Activated naive CD4-positive, alpha-beta T cell treated with anti-CD3 and anti-CD28 coated beads, Interleukin-2, amount 50 U/mL, for 24 hours (primary cell): ENCODE results near the gene RPS6KB2.

Experiments used
- H3K27ac Mint-ChIP-seq: one replicate; pipeline ENCODE4 v1.8.0; 2021; ENCODE audit warnings: mild to moderate bottlenecking, mixed read lengths
- H3K27me3 Mint-ChIP-seq: one replicate; pipeline ENCODE4 v1.8.0; 2021; ENCODE audit warnings: mixed read lengths
- H3K36me3 Mint-ChIP-seq: one replicate; pipeline ENCODE4 v1.8.0; 2021; ENCODE audit warnings: mixed read lengths
- H3K4me1 Mint-ChIP-seq: one replicate; pipeline ENCODE4 v1.8.0; 2021; ENCODE audit warnings: mixed read lengths
- H3K4me3 Mint-ChIP-seq: one replicate; pipeline ENCODE4 v1.8.0; 2021; ENCODE audit warnings: mild to moderate bottlenecking, mixed read lengths
- H3K9me3 Mint-ChIP-seq: one replicate; pipeline ENCODE4 v1.8.0; 2021; ENCODE audit warnings: mixed read lengths

Gene RPS6KB2

DNA sequence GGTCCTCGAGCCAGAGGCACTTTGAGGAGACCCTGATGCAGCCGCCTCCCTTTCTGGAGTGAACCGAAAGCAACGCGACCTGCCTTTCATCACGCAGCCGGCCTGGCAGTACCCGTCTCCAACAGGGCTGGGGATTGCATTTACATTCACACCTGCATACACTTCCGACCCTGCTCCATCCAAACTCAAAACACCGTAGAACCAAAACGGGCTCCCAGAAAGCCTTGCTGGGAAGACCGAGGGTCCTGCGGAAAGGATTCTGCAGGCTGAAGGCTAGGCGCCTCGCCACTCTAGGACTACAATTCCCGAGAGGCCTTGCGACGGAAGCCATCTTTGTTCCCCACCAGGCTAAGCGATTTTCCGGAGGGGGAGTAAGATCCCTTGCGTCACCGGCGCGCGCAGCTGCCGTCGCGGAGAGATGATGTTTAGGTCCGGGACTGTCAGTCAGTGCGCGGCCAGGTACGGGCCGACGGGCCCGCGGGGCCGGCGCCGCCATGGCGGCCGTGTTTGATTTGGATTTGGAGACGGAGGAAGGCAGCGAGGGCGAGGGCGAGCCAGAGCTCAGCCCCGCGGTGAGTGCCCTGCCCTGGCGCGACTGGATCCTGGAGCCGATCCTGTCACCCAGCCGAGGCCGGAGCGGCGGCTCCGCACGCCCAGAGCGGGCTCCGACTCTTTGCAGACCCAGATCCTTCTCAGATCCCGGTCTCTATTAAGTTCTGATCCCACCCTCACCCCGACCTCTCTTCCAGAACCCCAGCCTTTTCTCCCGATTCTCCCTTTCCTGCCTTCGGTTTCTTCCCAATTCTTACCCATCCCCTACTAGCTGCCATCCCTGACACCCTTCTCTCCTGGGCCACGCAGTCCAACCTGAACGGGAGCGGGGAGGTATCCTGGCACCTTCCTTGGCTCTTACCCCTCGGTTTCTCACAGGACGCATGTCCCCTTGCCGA lies at the start of gene RPS6KB2:
Gene RPS6KB2 (plus strand): TSS at position 443 of the 950 bp plus-strand sequence. CDS start 52 bp downstream, at position 495.
- peaks cover 7% of the 10 kb centered on the region for H3K36me3 Mint-ChIP-seq
- H3K27me3 Mint-ChIP-seq: no peaks in the 10 kb centered on the region
- H3K27ac Mint-ChIP-seq: peak within 1 kb of the TSS; percentile 98
- H3K4me1 Mint-ChIP-seq: peaks cover 37% of the 10 kb centered on the region
- peak within 1 kb of the TSS; percentile 96 for H3K4me3 Mint-ChIP-seq
- no peaks in the 10 kb centered on the region for H3K9me3 Mint-ChIP-seq

DNA sequence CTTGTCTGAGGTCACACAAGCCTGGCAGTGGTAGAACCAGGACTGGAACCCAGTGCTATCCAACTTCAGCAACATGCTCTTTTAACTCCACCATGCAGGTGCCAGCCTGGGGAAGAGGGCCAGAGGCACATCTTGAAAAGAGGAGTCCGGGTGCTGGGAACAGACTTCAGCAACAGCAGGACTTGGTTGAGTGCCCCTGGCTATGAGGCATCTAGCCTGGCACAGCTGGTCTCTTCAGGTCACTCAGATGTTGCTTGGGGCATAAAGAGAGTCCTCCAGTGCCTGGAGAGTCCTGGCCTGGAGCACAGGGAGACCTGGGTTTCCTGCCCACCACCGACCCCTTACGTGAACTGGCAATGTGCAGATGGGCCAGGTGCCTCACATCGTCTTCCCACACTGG lies 49.8 kb upstream of the RPS6KB2 start:
- H3K9me3 Mint-ChIP-seq: no peaks in the 10 kb centered on the region
- peaks cover 14% of the 10 kb centered on the region for H3K4me1 Mint-ChIP-seq
- H3K27me3 Mint-ChIP-seq: peaks cover 4% of the 10 kb centered on the region
- H3K27ac Mint-ChIP-seq: no peak overlapping the region
- H3K4me3 Mint-ChIP-seq: no peak overlapping the region
- H3K36me3 Mint-ChIP-seq: no peaks in the 10 kb centered on the region

DNA sequence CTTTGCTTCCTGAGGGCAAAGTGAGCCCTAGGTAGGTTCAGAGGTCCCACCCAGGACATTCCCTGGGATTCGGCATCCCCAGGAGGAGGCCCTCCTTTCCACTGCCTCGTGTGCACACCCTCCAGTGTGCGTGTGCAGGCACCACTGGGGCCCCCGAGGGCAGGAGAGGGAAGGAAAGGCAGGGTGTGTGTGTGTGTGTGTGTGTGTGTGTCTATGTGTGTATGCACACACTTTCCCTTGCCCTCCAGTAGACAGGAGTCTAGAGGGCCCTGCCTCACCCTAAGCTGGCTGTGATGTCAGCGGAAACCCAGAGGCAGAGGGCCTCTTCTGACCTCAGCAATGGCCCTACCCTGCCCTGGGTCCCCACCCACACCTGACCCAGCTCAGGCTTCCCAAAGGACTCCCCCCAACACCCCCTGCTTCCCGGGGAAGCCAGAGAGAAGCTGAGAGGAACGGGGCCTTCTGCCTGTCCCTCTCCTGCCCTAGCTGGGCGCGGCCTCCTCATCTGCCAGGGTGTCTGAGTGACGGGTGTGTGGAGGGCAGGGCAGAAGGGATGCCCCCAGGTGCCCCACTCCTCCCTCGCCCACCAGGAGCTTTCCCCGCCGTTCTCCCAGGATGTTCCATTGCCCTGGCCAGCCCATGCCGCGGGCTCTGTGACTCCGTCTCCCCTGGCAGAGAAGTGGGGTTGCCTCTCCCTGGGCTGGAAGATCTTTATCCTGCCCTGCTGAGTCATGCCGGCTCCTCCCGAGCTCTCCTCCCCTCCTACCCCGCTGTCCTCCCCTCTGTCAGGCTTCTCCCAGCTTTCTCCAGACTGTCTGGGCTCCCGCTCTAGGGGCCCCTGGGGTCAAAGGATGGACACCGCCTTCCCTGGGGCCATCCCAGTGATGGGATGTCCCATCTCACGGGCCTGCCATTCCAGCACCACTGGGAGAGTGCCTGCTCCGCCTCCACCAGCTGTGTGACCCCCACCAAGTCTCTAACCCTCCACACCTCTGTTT lies 48.9 kb upstream of the RPS6KB2 start:
- no peaks in the 10 kb centered on the region for H3K9me3 Mint-ChIP-seq
- no peak overlapping the region for H3K4me3 Mint-ChIP-seq
- H3K27me3 Mint-ChIP-seq: peaks cover under 1% of the 10 kb centered on the region
- peaks cover 8% of the 10 kb centered on the region for H3K4me1 Mint-ChIP-seq
- no peaks in the 10 kb centered on the region for H3K36me3 Mint-ChIP-seq
- no peak overlapping the region for H3K27ac Mint-ChIP-seq

DNA sequence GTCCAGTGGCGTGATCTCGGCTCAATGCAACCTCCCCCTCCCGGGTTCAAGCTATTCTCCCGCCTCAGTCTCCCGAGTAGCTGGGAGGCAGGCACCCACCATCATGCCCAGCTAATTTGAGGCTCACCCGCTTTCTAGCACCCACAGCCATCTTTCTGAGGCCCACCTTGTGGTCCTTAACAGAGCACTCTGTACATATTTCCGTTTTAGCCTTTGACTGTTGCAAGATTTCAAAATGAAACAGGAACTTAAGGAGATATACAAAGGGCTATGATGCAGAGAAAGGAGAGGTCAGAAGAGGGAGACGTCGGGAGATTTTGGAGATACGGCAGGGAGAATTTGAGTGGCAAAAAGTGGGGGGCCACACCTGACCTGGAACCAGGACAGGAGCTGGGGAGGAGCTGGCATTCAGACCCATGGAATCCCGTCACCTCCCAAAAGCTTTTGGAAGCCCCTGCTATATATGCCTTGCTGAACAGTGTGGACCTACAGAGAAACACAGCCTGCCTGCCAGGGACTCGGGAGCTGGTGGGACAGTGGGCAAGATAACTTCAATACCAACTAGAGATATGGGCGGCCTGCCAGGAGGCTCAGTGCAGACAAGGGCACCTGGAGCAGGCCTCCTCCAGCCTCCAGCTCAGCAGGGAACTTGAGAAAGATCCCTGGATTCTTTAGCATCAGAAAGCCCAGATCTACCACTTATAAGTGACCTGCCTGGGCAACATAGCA lies 46.9 kb upstream of the RPS6KB2 start:
- no peak overlapping the region for H3K27ac Mint-ChIP-seq
- no peaks in the 10 kb centered on the region for H3K27me3 Mint-ChIP-seq
- peaks cover 4% of the 10 kb centered on the region for H3K4me1 Mint-ChIP-seq
- no peaks in the 10 kb centered on the region for H3K36me3 Mint-ChIP-seq
- H3K9me3 Mint-ChIP-seq: no peaks in the 10 kb centered on the region
- H3K4me3 Mint-ChIP-seq: no peak overlapping the region

DNA sequence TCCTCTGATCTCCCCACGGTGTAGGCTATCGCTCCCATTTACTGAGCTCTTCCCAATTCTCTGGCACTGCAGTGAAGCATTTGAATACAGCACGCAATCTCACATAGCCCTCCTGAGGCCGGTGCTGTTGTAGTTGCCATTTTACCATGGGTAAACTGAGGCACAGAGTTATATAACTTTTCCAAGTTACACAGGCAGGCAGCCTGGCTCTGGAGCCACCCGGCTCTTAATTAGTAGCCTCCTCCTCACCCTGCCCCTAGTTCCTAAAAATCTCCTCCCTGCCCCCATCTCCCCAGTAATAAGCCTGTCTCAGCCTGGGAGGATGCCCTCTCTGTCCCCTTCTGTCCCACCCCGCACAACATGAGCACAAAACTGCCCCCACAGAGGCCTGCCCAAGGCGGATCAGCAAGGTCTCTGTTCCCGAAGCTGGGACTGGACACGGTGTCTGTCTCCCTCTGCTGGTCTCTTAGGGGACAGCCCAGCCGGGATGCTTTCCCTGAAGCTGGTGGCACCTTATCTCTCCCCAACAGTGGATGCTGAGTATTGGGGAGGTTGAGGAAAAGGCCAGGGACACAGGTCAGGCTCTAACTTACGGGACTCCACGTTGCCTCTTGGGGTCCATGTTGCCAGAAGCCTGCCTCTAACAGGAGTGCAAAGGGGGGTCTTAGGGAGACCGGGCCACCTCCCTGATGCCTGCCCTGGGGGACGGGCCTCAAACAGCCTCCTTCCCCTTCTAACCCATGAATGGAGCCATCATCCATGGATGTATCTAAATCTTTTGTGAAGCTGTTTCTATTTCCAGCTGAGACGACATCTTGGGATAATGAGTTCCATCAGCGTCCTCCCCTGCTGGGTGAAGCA lies 45.8 kb upstream of the RPS6KB2 start:
- Mint-ChIP-seq H3K4me3 (no peak overlapping the region), H3K9me3 (no peaks in the 10 kb centered on the region), H3K4me1 (peaks cover 4% of the 10 kb centered on the region), H3K27me3 (no peaks in the 10 kb centered on the region), H3K36me3 (no peaks in the 10 kb centered on the region), H3K27ac (peak overlapping the region; percentile 81)

DNA sequence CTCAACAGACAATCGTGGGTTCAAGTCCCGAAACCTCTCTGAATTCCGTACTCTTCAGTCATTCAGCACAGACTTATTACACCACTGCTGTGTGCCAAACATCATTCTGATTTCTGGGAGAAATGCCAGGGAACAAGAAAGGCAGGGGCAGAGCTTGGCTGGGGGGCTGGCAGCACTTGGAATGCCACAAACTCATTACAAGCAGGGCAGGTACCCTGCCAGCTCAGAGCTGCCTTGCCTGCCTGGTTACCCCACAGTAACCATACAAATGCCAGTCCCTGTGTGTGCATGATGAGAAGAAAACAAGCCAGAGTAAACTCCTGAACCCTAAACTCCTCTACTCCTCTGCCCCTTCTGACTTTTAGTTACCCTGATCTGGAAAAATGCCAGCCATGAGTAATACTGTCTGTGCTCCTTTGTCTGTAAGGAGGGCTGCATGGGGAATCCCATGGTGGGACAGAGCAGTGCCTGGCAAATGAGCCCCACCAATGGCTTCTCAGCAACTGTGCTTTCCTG lies 43.4 kb upstream of the RPS6KB2 start:
- Mint-ChIP-seq H3K4me3 (no peak overlapping the region), H3K36me3 (no peaks in the 10 kb centered on the region), H3K27ac (no peak overlapping the region), H3K9me3 (no peaks in the 10 kb centered on the region), H3K27me3 (no peaks in the 10 kb centered on the region), H3K4me1 (peaks cover 14% of the 10 kb centered on the region)

DNA sequence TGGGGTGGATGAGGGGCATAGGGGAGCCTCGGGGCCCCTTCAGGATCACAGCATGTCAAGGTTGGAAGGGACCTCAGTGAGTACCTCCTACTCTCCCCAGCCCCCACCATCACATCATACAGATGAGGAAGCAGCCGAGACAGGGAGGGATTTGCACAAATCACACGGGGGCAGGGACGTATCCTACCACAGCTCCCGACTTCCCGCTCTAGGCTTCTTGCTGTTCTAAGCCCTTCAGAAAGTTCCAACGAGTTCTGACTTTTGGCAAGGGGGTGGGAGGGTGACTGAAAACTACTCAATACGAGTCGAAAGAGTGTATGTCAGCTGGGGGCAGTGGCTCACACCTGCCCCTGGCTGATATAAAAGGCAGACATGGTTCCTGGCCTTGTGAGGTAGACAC lies 41.2 kb upstream of the RPS6KB2 start:
- no peaks in the 10 kb centered on the region for H3K36me3 Mint-ChIP-seq
- H3K4me1 Mint-ChIP-seq: peaks cover 20% of the 10 kb centered on the region
- no peaks in the 10 kb centered on the region for H3K27me3 Mint-ChIP-seq
- no peak overlapping the region for H3K4me3 Mint-ChIP-seq
- no peak overlapping the region for H3K27ac Mint-ChIP-seq
- no peaks in the 10 kb centered on the region for H3K9me3 Mint-ChIP-seq

DNA sequence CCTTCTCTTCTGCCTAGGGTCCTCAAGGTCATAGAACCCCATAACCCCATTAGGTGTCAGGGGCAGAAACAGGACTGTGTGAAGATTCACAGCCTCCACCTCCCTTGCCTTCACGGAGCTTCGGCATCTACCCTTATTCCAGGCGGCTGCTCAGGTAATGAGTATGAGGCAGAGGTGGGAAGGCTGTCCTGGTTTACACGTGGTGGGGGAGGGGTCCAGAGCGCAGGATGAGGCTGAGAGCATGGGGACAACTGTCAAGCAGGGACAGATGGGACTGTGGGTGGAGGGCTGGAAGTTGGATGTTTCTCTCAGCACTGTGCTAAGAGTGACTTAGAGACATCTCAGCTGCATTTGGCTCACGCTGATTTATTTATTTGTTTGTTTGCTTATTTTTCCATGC lies 40.8 kb upstream of the RPS6KB2 start:
- peaks cover 22% of the 10 kb centered on the region for H3K4me1 Mint-ChIP-seq
- no peak overlapping the region for H3K4me3 Mint-ChIP-seq
- H3K27ac Mint-ChIP-seq: no peak overlapping the region
- H3K9me3 Mint-ChIP-seq: no peaks in the 10 kb centered on the region
- H3K27me3 Mint-ChIP-seq: no peaks in the 10 kb centered on the region
- no peaks in the 10 kb centered on the region for H3K36me3 Mint-ChIP-seq

DNA sequence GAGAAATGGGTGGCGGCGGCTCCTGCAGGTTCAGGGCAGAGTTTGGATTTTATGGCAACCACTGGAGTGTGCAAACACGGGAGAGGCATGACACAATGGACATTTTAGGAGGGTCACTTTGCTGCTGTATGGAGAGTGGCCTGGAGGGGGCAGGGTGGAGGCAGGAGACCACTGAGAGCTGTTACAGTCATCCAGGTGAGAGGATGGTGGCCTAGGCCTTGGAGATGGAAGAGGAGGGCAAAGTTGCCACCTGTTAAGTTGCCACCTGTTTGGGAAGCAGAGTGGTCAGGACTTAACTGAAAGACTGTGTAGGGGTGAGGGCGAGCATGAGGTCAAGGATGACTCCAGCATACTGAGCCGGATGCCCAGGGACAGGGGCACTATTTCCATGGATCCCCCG lies 38.8 kb upstream of the RPS6KB2 start:
- Mint-ChIP-seq H3K27me3 (no peaks in the 10 kb centered on the region), H3K36me3 (peaks cover 1% of the 10 kb centered on the region), H3K9me3 (no peaks in the 10 kb centered on the region), H3K4me1 (peaks cover 34% of the 10 kb centered on the region), H3K4me3 (peak overlapping the region; percentile 81), H3K27ac (peak overlapping the region; percentile 76)

DNA sequence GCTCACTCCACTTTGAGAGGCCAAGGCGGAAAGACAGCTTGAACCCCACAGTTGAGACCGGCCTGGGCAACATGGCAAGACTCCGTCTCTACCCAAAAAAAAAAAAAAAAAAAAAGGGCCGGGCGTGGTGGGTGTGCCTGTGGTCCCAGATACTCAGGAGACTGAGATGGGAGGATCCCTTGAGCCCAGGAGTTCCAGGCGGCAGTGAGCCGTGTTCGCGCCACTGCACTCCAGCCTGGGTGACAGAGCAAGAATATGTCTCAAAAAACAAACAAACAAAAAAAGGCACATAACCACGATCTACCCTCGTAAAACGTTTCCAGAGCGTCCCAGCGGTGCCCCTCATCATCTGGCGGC lies 37.4 kb upstream of the RPS6KB2 start:
- H3K27ac Mint-ChIP-seq: peak overlapping the region; percentile 69
- peaks cover 1% of the 10 kb centered on the region for H3K36me3 Mint-ChIP-seq
- H3K4me1 Mint-ChIP-seq: peaks cover 34% of the 10 kb centered on the region
- H3K27me3 Mint-ChIP-seq: no peaks in the 10 kb centered on the region
- peak overlapping the region; percentile 90 for H3K4me3 Mint-ChIP-seq
- no peaks in the 10 kb centered on the region for H3K9me3 Mint-ChIP-seq

DNA sequence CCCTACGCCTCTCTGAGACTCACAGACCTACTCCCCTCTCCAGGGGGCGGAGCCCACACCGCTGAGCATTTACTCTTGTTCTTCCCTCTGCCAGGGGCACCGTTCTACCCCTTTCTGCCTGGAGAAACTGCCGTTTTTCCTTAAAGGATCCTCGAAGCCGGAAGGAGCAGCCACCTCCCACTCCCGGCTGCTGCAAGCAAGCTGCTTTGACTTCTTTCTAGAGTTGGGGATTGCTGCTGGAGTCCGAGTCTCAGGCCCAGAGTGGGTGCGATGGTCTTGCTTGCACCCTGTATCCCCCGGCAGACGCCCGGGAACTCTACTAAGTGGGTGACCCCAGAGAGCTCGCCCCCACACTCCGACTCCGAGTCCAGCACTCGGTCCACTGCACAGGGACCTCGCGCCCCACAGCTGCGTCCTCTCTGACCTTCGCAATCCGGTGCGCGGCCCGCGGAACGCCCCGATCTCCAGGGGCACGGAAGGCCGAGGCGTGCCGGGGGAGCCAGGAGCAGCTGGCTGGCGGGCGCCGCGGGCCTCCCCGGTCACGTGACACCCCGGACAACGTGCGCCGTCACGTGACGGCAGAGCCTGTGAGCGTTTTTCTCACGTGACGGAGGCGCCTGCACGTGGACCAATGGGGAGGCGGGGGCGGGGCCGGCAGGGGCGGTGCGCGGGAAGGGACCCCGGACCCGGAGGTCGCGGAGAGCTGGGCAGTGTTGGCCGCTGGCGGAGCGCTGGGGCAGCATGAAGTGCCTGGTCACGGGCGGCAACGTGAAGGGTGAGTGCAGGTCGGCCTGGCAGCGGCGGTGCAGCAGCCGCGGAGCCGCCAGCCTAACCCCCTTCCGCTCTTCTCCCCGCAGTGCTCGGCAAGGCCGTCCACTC lies 36.8 kb upstream of the RPS6KB2 start, which contains the start of gene RAD9A:
Gene RAD9A (plus strand): TSS at position 683 of the 879 bp plus-strand sequence. CDS start 59 bp downstream, at position 742.
- Mint-ChIP-seq H3K36me3 (peaks cover 1% of the 10 kb centered on the region), H3K9me3 (no peaks in the 10 kb centered on the region), H3K4me1 (peaks cover 39% of the 10 kb centered on the region), H3K4me3 (peak within 1 kb of the TSS; percentile 90), H3K27me3 (no peaks in the 10 kb centered on the region), H3K27ac (peak within 1 kb of the TSS; percentile 90)

DNA sequence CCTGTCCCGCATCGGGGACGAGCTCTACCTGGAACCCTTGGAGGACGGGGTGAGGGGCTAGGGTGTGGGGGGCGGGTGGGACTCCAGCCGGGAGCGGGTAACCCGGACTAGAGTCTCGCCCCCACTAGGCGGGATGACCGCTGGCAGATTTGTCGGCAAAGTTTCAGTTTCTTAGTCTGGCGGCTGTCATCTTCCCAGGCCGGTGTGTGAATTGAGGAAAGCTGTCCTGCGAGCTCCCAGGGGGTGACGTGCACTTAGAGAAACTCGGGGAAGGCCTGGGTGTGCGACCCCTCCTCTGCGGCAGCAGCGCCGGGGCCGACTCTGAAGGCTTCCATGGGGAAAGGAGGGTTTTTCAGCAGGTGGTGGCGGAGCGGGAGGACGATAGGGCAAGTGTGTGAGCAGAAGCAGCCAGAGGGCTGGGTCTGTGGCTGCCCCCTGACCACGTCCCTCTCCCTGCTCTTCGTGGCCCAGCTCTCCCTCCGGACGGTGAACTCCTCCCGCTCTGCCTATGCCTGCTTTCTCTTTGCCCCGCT lies 36.0 kb upstream of the RPS6KB2 start:
- H3K9me3 Mint-ChIP-seq: no peaks in the 10 kb centered on the region
- H3K27me3 Mint-ChIP-seq: no peaks in the 10 kb centered on the region
- peaks cover 46% of the 10 kb centered on the region for H3K4me1 Mint-ChIP-seq
- H3K4me3 Mint-ChIP-seq: peak overlapping the region; percentile 90
- H3K27ac Mint-ChIP-seq: peak overlapping the region; percentile 90
- H3K36me3 Mint-ChIP-seq: peaks cover 3% of the 10 kb centered on the region

DNA sequence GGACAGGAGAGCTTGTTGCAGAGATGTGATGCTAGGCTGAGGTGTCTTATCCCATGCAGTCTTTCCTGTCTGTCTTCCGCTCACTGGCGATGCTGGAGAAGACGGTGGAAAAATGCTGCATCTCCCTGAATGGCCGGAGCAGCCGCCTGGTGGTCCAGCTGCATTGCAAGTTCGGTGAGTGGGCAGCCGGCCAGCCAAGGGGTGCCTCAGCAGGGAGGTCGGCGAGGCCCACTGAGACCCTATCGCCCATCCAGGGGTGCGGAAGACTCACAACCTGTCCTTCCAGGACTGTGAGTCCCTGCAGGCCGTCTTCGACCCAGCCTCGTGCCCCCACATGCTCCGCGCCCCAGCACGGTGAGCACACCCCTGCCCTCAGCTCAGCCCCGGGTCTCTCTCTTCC lies 34.9 kb upstream of the RPS6KB2 start:
- peaks cover 58% of the 10 kb centered on the region for H3K4me1 Mint-ChIP-seq
- no peaks in the 10 kb centered on the region for H3K27me3 Mint-ChIP-seq
- peak overlapping the region; percentile 30 for H3K4me3 Mint-ChIP-seq
- no peaks in the 10 kb centered on the region for H3K9me3 Mint-ChIP-seq
- peaks cover 4% of the 10 kb centered on the region for H3K36me3 Mint-ChIP-seq
- peak overlapping the region; percentile 23 for H3K27ac Mint-ChIP-seq
